ENCODE results near the gene WBP2. TPM values are rescaled to one million over a fixed set of nuclear protein-coding genes. Genes with fewer than 3 reads are reported as not detected.

Gene WBP2
- total RNA-seq, 3 donors from 2014 or later: 31.0 to 47.8 (median 44.5) TPM

DNA sequence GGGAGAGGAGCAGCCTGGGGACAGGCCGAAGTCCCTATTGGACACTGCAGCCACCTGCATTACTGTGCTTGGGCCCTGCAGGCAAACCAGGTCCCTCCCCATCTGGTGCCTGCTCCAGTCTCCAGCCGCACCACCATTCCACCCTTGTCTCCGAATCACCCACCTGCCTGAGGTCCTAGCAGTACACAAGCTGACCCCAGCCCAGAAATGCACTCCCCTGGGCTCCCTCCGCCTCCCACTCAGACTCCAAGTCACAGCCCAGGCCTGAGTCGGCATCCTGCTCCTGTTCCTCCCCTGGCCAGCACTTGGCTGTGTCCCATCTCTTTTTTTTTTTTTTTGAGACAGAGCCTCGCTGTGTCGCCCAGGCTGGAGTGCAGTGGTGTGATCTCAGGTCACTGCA is 17.2 kb downstream of the WBP2 start:
- Mint-ChIP-seq H3K4me1 (ENCODE audit: low read depth) (peaks cover 27% of the 10 kb centered on the region), H3K27me3 (ENCODE audit: low read depth) (no peaks in the 10 kb centered on the region), H3K36me3 (ENCODE audit: insufficient read depth) (peaks cover 19% of the 10 kb centered on the region), H3K4me3 (no peak overlapping the region), H3K9me3 (no peaks in the 10 kb centered on the region)
- ATAC-seq: no peak
- DNase-seq: no peak

GRCh38 chr17:75836605-75837004 is 18.5 kb downstream of the WBP2 start:
- Mint-ChIP-seq H3K4me3 (no peak overlapping the region), H3K4me1 (ENCODE audit: low read depth) (peaks cover 31% of the 10 kb centered on the region), H3K27me3 (ENCODE audit: low read depth) (no peaks in the 10 kb centered on the region), H3K36me3 (ENCODE audit: insufficient read depth) (peaks cover 24% of the 10 kb centered on the region), H3K9me3 (no peaks in the 10 kb centered on the region)
- DNase-seq (no peak), ATAC-seq (no peak)

GRCh38 chr17:75835654-75835987 is 19.5 kb downstream of the WBP2 start:
- peaks cover 24% of the 10 kb centered on the region for H3K36me3 Mint-ChIP-seq (ENCODE audit: insufficient read depth)
- ATAC-seq: no peak

DNA sequence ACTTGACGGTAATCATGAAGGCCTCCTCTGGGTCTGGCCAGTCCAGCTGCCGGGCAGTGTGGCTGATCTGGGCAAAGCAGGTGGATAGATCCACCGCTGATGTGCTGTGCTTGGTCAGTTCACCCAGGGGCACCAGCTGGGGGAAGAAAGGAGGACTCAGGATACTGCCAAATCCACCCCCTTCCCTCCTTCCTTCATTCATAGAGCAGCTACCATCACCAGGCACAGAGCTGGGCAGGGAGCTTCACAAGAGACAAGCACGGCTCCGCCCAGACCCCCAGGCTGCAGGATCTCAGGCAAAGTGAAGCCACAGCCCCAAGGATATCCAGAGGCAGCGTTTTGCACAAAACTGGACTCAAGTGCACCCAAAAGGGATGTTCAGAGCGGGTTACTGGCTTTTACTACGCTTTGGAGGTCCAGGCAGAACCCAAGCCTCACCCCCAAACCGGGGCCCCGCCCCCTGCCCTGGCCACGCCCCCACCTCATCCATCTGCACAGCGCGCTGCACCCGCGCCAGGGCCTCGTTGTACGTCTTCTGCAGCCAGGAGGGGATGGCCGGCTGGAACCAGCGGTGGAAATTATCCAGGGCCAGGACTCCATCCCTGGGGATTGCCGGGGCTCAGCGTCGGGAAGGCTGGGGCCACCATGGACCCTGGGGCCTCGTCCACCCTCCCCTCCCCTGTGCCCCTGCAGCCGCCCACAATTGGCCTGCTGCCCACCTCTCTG is 20.0 kb downstream of the WBP2 start:
- no peaks in the 10 kb centered on the region for H3K9me3 Mint-ChIP-seq
- no peak for DNase-seq
- peaks cover 31% of the 10 kb centered on the region for H3K4me1 Mint-ChIP-seq (ENCODE audit: low read depth)
- H3K27me3 Mint-ChIP-seq (ENCODE audit: low read depth): no peaks in the 10 kb centered on the region
- ATAC-seq: no peak
- H3K4me3 Mint-ChIP-seq: no peak overlapping the region
- peaks cover 24% of the 10 kb centered on the region for H3K36me3 Mint-ChIP-seq (ENCODE audit: insufficient read depth)

More at GRCh38 chr17:75835654-75835987, 19.5 kb downstream of the WBP2 start:
- no peak overlapping the region for H3K4me3 Mint-ChIP-seq
- no peak for DNase-seq
- H3K9me3 Mint-ChIP-seq: no peaks in the 10 kb centered on the region
- H3K27me3 Mint-ChIP-seq (ENCODE audit: low read depth): no peaks in the 10 kb centered on the region
- H3K4me1 Mint-ChIP-seq (ENCODE audit: low read depth): peaks cover 31% of the 10 kb centered on the region

DNA sequence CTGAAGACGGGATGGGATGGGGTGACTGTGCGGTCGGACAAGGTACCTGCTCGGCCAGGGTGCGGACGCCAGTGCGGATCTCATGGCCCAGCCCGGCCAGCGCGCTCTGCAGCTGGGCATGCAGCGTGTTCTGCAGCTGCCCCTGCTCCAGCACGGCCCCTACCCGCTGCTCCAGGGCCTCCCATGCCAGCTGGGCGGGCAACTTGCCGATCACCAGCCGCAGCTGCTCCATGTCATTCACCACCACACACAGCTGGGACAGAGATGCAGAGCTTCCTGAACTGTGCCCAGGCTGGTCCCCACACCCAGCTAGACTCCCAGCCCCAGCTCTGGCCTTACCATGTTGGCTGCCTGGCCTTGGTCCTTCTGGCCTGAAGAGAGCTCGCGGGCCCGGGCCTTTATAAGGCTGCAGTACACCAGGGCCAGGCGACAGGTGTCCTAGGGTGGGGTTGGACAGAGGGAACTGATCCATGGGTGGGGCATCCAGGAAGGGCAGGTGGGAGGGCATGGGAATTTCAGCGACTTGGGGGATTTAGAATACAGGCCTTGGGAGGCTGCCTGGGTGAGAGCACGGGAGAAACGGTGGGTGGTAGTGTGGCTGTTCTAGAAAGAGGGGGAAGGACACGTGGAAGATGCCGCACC is 20.7 kb downstream of the WBP2 start:
- peaks cover 21% of the 10 kb centered on the region for H3K36me3 Mint-ChIP-seq (ENCODE audit: insufficient read depth)
- H3K4me3 Mint-ChIP-seq: no peak overlapping the region
- H3K9me3 Mint-ChIP-seq: no peaks in the 10 kb centered on the region

DNA sequence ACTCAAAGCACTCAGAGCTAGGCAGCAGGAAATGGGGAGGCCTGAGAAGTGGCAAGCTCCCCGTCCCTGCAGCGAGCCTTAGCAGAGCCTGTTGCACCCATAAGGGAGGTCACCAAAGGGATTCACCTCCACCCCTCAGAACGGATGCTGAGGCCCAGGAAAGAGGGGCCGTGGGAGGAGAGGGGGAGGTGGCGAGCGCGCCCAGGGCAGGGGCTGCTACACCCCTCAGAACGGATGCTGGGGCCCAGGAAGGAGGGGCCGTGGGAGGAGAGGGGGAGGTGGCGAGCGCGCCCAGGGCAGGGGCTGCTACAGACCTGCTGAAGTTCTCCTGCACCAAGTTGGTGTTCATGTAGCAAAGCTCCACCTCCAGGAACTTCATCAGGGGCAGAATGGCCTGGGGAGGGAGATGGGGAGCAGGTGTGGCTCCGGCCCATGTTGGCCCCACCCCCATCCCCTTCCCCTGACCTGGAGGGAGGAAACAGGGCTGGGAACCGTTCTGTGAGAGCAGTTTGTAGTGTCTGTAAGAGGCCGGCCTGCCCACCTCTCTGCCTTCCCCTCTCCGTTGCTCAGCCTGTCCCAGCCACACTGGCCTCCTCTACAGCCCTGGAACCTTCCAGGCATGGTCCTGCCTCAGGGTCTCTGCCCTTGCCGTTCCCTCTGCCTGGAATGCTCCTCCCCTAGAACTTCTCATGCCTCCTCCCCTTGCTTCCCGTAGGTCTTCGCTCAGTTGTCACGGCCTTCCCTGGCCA is 22.3 kb downstream of the WBP2 start:
- H3K4me3 Mint-ChIP-seq: peak overlapping the region; percentile 69

More for the DNA sequence above, 20.7 kb downstream of the WBP2 start:
- H3K4me1 Mint-ChIP-seq (ENCODE audit: low read depth): peaks cover 31% of the 10 kb centered on the region
- DNase-seq (no peak), ATAC-seq (no peak)
- no peaks in the 10 kb centered on the region for H3K27me3 Mint-ChIP-seq (ENCODE audit: low read depth)

GRCh38 chr17:75832164-75832651 is 22.9 kb downstream of the WBP2 start:
- peak; percentile 46 to 74 for ATAC-seq
- Mint-ChIP-seq H3K4me3 (peak overlapping the region; percentile 69), H3K4me1 (ENCODE audit: low read depth) (peaks cover 32% of the 10 kb centered on the region), H3K27me3 (ENCODE audit: low read depth) (no peaks in the 10 kb centered on the region), H3K36me3 (ENCODE audit: insufficient read depth) (peaks cover 13% of the 10 kb centered on the region), H3K9me3 (no peaks in the 10 kb centered on the region)
- peak; percentile 23 for DNase-seq

More for the DNA sequence above, 22.3 kb downstream of the WBP2 start:
- peaks cover 16% of the 10 kb centered on the region for H3K36me3 Mint-ChIP-seq (ENCODE audit: insufficient read depth)
- H3K9me3 Mint-ChIP-seq: no peaks in the 10 kb centered on the region
- H3K27me3 Mint-ChIP-seq (ENCODE audit: low read depth): no peaks in the 10 kb centered on the region
- no peak for DNase-seq
- H3K4me1 Mint-ChIP-seq (ENCODE audit: low read depth): peaks cover 32% of the 10 kb centered on the region
- ATAC-seq: peak; percentile 46 to 53

DNA sequence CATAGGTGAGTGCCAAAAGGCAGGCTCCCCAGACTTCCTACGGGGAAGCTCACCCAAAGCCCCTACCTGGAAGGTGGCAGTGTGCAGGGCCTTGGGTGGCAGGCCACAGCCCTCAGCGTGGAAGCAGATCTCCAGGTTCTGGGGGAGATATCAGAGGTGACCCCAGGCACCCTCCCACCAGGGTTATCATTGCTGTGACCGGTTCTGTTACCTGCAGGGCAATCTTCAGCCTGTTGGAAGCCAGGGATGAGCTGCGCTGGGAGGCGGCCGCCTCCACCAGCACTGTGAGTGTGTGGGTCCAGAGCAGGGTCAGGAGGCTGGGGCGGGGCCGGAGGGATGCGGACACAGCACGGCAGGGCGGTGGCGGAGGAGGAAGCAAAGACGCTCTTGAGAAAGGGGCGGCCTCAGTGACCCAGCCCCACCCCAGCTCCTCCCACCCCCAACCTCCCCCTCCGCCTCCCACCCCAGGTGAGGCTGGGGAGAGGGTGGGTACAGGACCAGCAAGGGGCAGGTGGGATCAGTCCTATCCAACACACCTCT is 24.0 kb downstream of the WBP2 start:
- no peak for ATAC-seq
- no peak overlapping the region for H3K4me3 Mint-ChIP-seq
- H3K27me3 Mint-ChIP-seq (ENCODE audit: low read depth): no peaks in the 10 kb centered on the region
- H3K36me3 Mint-ChIP-seq (ENCODE audit: insufficient read depth): peaks cover 13% of the 10 kb centered on the region
- H3K4me1 Mint-ChIP-seq (ENCODE audit: low read depth): peaks cover 32% of the 10 kb centered on the region
- no peak for DNase-seq
- no peaks in the 10 kb centered on the region for H3K9me3 Mint-ChIP-seq

DNA sequence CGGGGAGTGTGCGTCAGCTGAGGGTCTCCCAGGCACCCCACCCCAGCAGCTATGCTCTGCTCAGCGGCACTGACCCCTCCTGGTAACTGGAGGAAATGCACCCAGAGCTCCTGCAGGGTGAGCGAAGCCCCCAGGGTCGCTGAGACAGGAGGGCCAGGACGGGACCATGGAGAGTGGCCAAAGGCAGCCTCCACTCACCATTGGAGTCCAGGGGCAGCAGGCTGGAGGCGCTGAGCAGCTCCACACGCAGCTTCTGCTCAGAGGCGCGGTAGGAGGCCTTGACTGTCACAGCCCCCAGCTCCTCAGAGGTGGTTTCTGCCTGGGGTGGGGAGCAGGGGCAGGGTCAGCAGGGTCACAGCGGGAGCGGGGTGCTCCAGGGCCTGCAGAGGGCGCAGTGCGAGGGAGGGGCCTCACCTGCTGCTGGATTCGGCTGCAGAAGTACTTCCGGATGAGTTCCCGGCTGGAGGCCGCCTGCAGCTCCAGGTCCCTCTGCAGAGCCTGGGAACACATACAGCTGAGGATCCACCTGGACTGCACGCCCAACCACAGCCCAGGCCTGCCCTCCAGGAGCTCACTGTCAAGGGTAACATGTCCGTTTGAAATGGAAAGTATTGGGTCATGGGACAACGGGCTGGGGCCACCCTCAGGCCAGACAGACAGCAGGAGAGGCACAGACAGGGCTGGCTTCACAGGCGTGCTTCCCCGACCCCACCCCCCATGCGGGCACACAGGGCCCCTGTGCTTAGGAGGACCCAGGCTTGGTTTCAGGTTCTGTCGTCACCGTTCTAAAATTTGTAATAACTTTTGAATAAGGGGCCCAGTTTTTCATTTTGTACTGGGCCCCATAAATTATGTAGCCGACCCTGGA is 24.7 kb downstream of the WBP2 start:
- ATAC-seq: no peak
- Mint-ChIP-seq H3K4me3 (no peak overlapping the region), H3K36me3 (ENCODE audit: insufficient read depth) (peaks cover 13% of the 10 kb centered on the region), H3K27me3 (ENCODE audit: low read depth) (no peaks in the 10 kb centered on the region), H3K4me1 (ENCODE audit: low read depth) (peaks cover 32% of the 10 kb centered on the region), H3K9me3 (no peaks in the 10 kb centered on the region)
- DNase-seq: peak; percentile 38

DNA sequence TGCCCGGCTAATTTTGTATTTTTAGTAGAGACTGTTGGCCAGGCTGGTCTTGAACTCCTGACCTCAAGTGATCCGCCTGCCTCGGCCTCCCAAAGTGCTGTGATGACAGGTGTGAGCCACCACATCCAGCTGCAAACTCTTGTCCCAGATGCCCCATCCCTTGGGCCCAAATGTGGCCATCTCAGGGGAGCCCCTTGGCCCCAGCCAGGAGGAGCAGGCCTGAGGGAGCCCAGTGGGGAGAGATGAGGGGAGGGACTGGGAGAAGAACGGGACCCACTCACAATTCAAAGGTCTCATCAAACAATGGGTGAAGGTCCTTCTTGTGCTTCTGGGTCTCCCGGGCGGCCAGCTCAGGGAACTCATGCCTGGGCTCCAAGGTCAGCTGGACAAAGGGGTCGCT is 25.4 kb downstream of the WBP2 start:
- peaks cover 12% of the 10 kb centered on the region for H3K36me3 Mint-ChIP-seq (ENCODE audit: insufficient read depth)
- no peaks in the 10 kb centered on the region for H3K9me3 Mint-ChIP-seq
- H3K4me1 Mint-ChIP-seq (ENCODE audit: low read depth): peaks cover 29% of the 10 kb centered on the region
- no peak overlapping the region for H3K4me3 Mint-ChIP-seq
- H3K27me3 Mint-ChIP-seq (ENCODE audit: low read depth): no peaks in the 10 kb centered on the region
- DNase-seq (no peak), ATAC-seq (no peak)

GRCh38 chr17:75828741-75829140 is 26.4 kb downstream of the WBP2 start:
- no peaks in the 10 kb centered on the region for H3K27me3 Mint-ChIP-seq (ENCODE audit: low read depth)
- no peaks in the 10 kb centered on the region for H3K9me3 Mint-ChIP-seq
- peaks cover 7% of the 10 kb centered on the region for H3K36me3 Mint-ChIP-seq (ENCODE audit: insufficient read depth)
- no peak for DNase-seq
- H3K4me3 Mint-ChIP-seq: no peak overlapping the region
- H3K4me1 Mint-ChIP-seq (ENCODE audit: low read depth): peaks cover 20% of the 10 kb centered on the region
- no peak for ATAC-seq

DNA sequence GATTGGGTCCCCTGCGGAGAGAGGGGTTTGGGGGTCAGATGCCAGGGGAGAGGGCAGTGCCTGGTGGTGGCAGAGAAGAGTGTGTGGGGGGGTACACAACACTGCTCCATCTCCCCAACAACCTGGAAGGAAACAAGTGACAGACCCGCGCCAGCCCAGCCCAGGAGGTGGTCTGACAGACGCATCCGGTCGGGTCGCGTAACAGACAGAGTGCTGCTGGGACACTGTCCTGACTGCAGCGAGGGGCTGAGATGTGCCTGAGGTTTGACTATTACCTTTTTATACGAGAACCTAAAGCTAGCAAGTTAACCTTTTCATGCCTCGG is 27.1 kb downstream of the WBP2 start:
- no peak for DNase-seq
- Mint-ChIP-seq H3K36me3 (ENCODE audit: insufficient read depth) (peaks cover 5% of the 10 kb centered on the region), H3K27me3 (ENCODE audit: low read depth) (no peaks in the 10 kb centered on the region), H3K4me3 (peak overlapping the region; percentile 49), H3K9me3 (no peaks in the 10 kb centered on the region), H3K4me1 (ENCODE audit: low read depth) (peaks cover 13% of the 10 kb centered on the region)
- peak; percentile 15 to 26 for ATAC-seq

DNA sequence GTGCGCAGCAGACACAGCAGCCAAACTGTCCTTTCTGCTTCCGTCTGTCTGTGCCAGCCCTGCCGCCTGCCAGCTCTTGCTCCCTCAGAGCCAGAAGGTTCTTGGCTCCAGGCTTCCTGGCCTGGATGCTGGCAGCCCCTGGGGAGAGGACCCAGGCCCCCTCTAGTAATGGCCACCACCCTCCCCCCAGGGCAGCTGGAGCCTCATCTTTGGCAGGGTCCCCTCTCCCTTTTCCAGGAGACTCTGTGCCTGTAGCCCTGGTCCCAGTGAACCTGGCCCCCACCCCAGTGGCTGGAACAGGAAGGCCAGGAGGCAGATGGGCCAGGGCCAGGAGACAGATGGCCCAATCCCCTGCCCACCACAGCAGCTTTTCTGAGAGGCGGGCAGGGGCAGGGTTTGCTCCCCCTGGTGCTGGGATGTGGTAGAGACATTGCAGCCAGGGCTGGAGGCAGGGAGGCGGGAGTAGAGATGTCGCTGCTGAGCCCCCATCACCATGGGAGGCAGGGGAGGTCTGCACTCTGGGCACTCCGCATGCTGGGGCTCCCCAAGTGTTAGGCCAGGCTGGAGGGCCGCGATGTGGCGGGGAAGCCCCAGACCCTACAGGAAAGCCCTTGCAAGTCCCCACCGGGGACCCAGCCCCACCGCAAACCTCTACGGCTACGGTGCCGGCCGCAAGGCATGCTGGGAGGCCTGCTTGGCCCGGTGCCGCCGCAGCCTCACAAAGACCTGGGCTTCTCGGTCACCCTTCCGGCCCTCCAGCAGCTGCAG is 27.6 kb downstream of the WBP2 start:
- H3K27me3 Mint-ChIP-seq (ENCODE audit: low read depth): no peaks in the 10 kb centered on the region
- peak; percentile 74 to 79 for ATAC-seq
- no peaks in the 10 kb centered on the region for H3K9me3 Mint-ChIP-seq
- DNase-seq: peak; percentile 66
- H3K36me3 Mint-ChIP-seq (ENCODE audit: insufficient read depth): peaks cover 4% of the 10 kb centered on the region
- peaks cover 9% of the 10 kb centered on the region for H3K4me1 Mint-ChIP-seq (ENCODE audit: low read depth)
- H3K4me3 Mint-ChIP-seq: peak overlapping the region; percentile 49

All from activated T-cell treated with anti-CD3 and anti-CD28 coated beads, Interleukin-2, amount 50 U/mL, for 4 hours (primary cell).